ENCODE measurements around the gene MALAT1.
"Not testable (repeated sequence)": the region's sequence is repeated elsewhere in the genome, so short reads cannot be mapped to it uniquely, and the experiment has no call there.

DNA sequence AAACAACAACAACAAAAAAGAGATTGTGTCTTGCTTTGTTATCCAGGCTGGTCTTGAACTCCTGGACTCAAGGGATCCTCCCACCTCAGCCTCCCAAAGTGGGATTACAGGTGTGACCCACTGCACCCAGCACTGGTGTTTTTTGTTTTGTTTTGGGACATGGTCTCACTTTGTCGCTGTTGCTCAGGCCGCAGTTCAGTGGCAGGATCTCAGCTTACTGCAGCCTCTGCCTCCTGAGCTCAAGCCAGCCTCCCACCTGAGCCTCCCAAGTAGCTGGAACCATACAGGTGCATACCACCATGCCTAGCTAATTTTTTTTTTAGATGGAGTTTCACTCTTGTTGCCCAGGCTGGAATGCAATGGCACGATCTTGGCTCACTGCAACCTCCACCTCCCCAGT is 13.5 kb downstream of the MALAT1 start:
- TF ChIP-seq CTCF (IDR thresholded peaks at IDR 0.05; ENCODE audit: low read length); EZH2 (optimal IDR thresholded peaks at IDR 0.05; ENCODE audit: low read depth, low read length): not testable (repeated sequence)

Data from MM.1S (cell line).